HG03354 (cell line): ENCODE data around the gene ETAA1.

Experiments used
- ATAC-seq: cut with Tn5 transposase; IDR thresholded peaks from one replicate; pipeline ENCODE4 v1.9.1; 2021; ENCODE audit warnings: mild to moderate bottlenecking; ENCODE audit not compliant: unreplicated experiment, poor library complexity, severe bottlenecking

ETAA1 gene

GRCh38 chr2:67423489-67423888 lies 26.4 kb downstream of the ETAA1 start:
- ATAC-seq, result no peak

GRCh38 chr2:67436221-67436620 lies 39.1 kb downstream of the ETAA1 start:
- no peak for ATAC-seq

GRCh38 chr2:67437114-67437513 lies 40.0 kb downstream of the ETAA1 start:
- no peak for ATAC-seq

GRCh38 chr2:67438337-67438736 lies 41.2 kb downstream of the ETAA1 start:
- ATAC-seq, result no peak

GRCh38 chr2:67445652-67446268 lies 48.6 kb downstream of the ETAA1 start:
- no peak for ATAC-seq

- ATAC-seq, result no peak
Observed at GRCh38 chr2:67446491-67446911, 49.4 kb downstream of the ETAA1 start.

GRCh38 chr2:67448648-67449047 lies 51.5 kb downstream of the ETAA1 start:
- ATAC-seq, result no peak

GRCh38 chr2:67451086-67451832 lies 54.1 kb downstream of the ETAA1 start:
- ATAC-seq, result no peak

- no peak for ATAC-seq
Observed at GRCh38 chr2:67453310-67453709, 56.2 kb downstream of the ETAA1 start.

GRCh38 chr2:67455219-67456142 lies 58.3 kb downstream of the ETAA1 start:
- no peak for ATAC-seq

- ATAC-seq, result no peak
Observed at GRCh38 chr2:67456428-67456827, 59.3 kb downstream of the ETAA1 start.

- ATAC-seq, result no peak
Observed at GRCh38 chr2:67457699-67458098, 60.6 kb downstream of the ETAA1 start.

- ATAC-seq, result no peak
Observed at GRCh38 chr2:67459761-67460160, 62.6 kb downstream of the ETAA1 start.
